Stomach (tissue), 9 donors: Measurements from ENCODE around the gene LMNB1. TPM values are rescaled to one million over a fixed set of nuclear protein-coding genes. Genes with fewer than 3 reads are reported as not detected.
"Not testable (repeated sequence)": the region's sequence is repeated elsewhere in the genome, so short reads cannot be mapped to it uniquely, and the experiment has no call there.

Experiments
- DNase-seq, 2 donors: peaks; one replicate each; pipeline versions ENCODE4 v3.0.0 to v3.0.0-alpha.2; 2013 to 2019
- H3K27ac ChIP-seq, 5 donors: fragments of 200-600 bp in 4 of 5; sonication (generic) in 4 of 5; one replicate each; pipeline ENCODE4 v1.5.1; 2013 to 2019; ENCODE audit warnings: mild to moderate bottlenecking in 1 of 5, moderate library complexity in 1 of 5
- H3K27me3 ChIP-seq, 3 donors: fragments of 200-600 bp; sonication (generic); one replicate each; pipeline ENCODE4 v1.5.1; 2017 to 2019; ENCODE audit warnings: mixed run types in 1 of 3
- H3K36me3 ChIP-seq, 4 donors: fragments of 200-600 bp; sonication (generic); 1 replicate in 3 of 4; 2 replicates in 1 of 4; pipeline ENCODE4 v1.5.1; 2016 to 2019
- H3K4me1 ChIP-seq, 4 donors: fragments of 200-600 bp; sonication (generic); one replicate each; pipeline ENCODE4 v1.5.1; 2016 to 2019
- H3K4me3 ChIP-seq, 4 donors: fragments of 200-600 bp; sonication (generic) in 3 of 4; one replicate each; pipeline ENCODE4 v1.5.1; 2016 to 2019; ENCODE audit warnings: mild to moderate bottlenecking in 1 of 4
- H3K9me3 ChIP-seq, 4 donors: fragments of 200-600 bp; sonication (generic); one replicate each; pipeline ENCODE4 v1.5.1; 2016 to 2019
- EP300 ChIP-seq: sonication (generic); formaldehyde crosslinking; IDR thresholded peaks from one replicate; pipeline ENCODE4 v1.6.1; 2017; ENCODE audit warnings: antibody characterized with exemption
- POLR2A ChIP-seq, 4 donors: fragments of 450-650 bp; IDR thresholded peaks; one replicate each; pipeline ENCODE4 v1.6.1; 2016; ENCODE audit warnings: antibody characterized with exemption in 4 of 4, control low read depth in 2 of 4, mild to moderate bottlenecking in 1 of 4, moderate library complexity in 1 of 4
- POLR2AphosphoS5 ChIP-seq, 3 donors: sonication (generic); formaldehyde crosslinking; IDR thresholded peaks; one replicate each; pipeline ENCODE4 v1.6.1; 2016; ENCODE audit warnings: antibody characterized with exemption in 3 of 3
- WGBS, 5 donors: extraction: QIAGEN DNeasy Blood & Tissue Kit in 3 of 5; methylation state at CpG; one replicate each; pipeline versions ENCODE4 v1.1.5 to v1.1.7; 2013 to 2018; 5-methylcytosine and 5-hydroxymethylcytosine counted together
- intact Hi-C: fragments of 100-400 bp; cut with DNase I; formaldehyde crosslinking; loops from one replicate; pipeline ENCODE4 v1.15.1; 2023; ENCODE audit warnings: low total_unique reads
- polyA plus RNA-seq, 3 donors: library from polyadenylated mRNA; stranded (reverse); fragments of 200-250 nt; gene quantifications; one replicate each; pipeline ENCODE4 v1.2.3, GENCODE V29; 2013
- total RNA-seq, 5 donors: library from RNA; depleted of rRNA; stranded (reverse); fragments of >200 nt; gene quantifications; one replicate each; pipeline versions ENCODE4 v1.1.0 to v1.2.3, GENCODE V29; 2014 to 2016
- TF ChIP-seq, protein P1 (sequence below), 7 experiments: fragments of 450-650 bp in 4 of 7; fragments of 200-600 bp in 3 of 7; sonication (generic) in 3 of 7; IDR thresholded peaks; one replicate each; pipeline ENCODE4 v1.5.1; 2016 to 2019; ENCODE audit warnings: antibody characterized with exemption in 7 of 7, control low read depth in 2 of 7, mild to moderate bottlenecking in 1 of 7
- donor health status: healthy with polysubstance abuse.
- donor health status: Bipolar disorder and iron deficiency.
- donor health status: healthy.

Gene LMNB1
- total and polyA plus RNA-seq, 8 donors: 7.6 to 167 (median 9.9) TPM

DNA sequence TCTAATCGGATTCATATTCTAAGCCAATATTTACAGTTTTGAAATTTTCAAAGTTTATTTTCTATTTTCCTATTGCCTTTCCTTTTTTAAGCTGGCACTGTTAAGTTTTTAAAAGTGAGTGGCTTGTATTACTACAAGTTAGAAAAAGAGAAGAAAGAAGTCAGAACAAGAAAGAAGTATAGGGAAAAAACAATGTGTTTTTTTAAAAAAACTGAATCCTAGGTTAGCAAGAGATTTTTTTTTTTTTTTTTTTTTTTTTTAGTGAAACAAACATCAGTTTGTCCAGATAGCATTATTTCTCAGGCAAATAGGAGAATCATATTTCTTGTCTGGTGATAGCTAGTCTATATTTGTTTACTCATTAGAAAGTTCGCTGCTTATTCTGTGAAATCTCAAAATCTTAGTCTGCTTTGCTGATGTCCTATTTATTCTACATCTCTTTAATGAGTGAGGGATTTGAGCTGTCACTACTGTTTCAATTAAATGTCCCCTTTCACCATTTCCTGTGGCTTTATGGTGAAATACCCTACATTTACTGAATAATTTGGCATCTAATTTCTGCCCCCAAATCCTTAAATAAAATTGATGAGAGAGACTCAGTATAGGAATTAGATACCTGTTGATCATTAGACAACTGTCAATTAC, 19.1 kb upstream of the LMNB1 start:
- Histone ChIP-seq H3K4me3 (no peak overlapping the region), H3K36me3 (no peaks in the 10 kb centered on the region)
- no peak for DNase-seq

DNA sequence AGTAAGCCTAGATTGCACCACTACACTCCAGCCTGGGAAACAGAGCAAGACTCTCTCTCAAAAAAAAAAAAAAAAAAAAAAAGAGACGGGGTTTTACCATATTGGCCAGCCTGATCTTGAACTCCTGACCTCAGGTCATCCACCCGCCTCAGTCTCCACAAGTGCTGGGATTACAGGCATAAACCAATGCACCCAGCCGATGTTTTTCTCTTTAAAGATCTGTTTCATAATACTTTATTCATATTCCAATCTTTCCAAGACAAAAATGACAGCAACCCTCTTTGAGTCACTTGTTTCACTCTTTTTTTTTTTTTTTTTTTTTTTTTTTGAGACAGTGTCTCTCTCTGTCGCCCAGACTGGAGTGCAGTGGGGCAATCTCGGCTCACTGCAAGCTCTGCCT, 13.6 kb upstream of the LMNB1 start:
- Histone ChIP-seq H3K4me1 (peaks cover 0 to 16% (median 0%) of the 10 kb centered on the region in 4 donors), H3K27me3 (no peaks in the 10 kb centered on the region), H3K9me3 (no peaks in the 10 kb centered on the region), H3K27ac (no peak overlapping the region), H3K4me3 (no peak overlapping the region), H3K36me3 (no peaks in the 10 kb centered on the region)
- TF ChIP-seq, protein P1, sequence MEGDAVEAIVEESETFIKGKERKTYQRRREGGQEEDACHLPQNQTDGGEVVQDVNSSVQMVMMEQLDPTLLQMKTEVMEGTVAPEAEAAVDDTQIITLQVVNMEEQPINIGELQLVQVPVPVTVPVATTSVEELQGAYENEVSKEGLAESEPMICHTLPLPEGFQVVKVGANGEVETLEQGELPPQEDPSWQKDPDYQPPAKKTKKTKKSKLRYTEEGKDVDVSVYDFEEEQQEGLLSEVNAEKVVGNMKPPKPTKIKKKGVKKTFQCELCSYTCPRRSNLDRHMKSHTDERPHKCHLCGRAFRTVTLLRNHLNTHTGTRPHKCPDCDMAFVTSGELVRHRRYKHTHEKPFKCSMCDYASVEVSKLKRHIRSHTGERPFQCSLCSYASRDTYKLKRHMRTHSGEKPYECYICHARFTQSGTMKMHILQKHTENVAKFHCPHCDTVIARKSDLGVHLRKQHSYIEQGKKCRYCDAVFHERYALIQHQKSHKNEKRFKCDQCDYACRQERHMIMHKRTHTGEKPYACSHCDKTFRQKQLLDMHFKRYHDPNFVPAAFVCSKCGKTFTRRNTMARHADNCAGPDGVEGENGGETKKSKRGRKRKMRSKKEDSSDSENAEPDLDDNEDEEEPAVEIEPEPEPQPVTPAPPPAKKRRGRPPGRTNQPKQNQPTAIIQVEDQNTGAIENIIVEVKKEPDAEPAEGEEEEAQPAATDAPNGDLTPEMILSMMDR (IDR thresholded peaks at IDR 0.05): no peak
- TF ChIP-seq POLR2A (IDR thresholded peaks at IDR 0.05) (no peak), EP300 (no peak), POLR2AphosphoS5 (IDR thresholded peaks at IDR 0.05) (no peak)
- 74 to 88% (median 81%) methylated on average over 4 to 5 of the region's 5 CpGs for WGBS, 5 donors
- DNase-seq: no peak
- intact Hi-C loops: no loop called here

More for the DNA sequence above, 19.1 kb upstream of the LMNB1 start:
- Histone ChIP-seq H3K9me3 (no peaks in the 10 kb centered on the region), H3K27me3 (no peaks in the 10 kb centered on the region), H3K27ac (peak overlapping the region in 1 of 5 donors; percentile 71), H3K4me1 (peaks cover 0 to 19% (median 0%) of the 10 kb centered on the region in 4 donors)
- intact Hi-C loops: no loop called here
- 34 to 56% (median 47%) methylated on average over 2 of the region's 2 CpGs for WGBS, 5 donors
- TF ChIP-seq POLR2AphosphoS5 (IDR thresholded peaks at IDR 0.05) (no peak), POLR2A (IDR thresholded peaks at IDR 0.05) (no peak), EP300 (no peak)
- TF ChIP-seq, protein P1 (IDR thresholded peaks at IDR 0.05): no peak

DNA sequence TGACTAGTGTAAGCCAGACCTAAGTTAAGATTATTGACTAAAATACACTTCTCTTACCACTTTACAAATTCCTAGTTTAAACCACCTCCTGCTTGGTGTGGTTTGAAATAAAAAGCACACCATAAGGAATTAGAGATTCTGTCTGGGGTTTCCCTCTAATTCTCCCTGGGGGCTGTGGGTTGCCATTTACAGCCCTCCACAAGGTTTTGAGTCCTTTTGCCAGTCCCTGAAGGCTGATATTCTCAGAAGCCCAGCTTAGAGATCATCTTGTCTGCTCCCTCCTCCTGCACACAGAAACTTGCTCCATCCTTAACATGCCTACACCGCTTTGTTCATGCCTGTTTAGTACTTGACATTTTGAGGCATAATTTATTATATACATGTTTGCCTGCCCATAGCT, 7.2 kb upstream of the LMNB1 start:
- TF ChIP-seq, protein P1 (IDR thresholded peaks at IDR 0.05): no peak
- 92 to 96% (median 93%) methylated on average over 1 of the region's 1 CpG for WGBS, 5 donors
- no peaks in the 10 kb centered on the region for H3K27me3 ChIP-seq
- H3K9me3 ChIP-seq: no peaks in the 10 kb centered on the region
- H3K4me3 ChIP-seq: no peak overlapping the region
- H3K27ac ChIP-seq: no peak overlapping the region
- no peaks in the 10 kb centered on the region for H3K36me3 ChIP-seq
- H3K4me1 ChIP-seq: no peaks in the 10 kb centered on the region
- intact Hi-C loops: no loop called here
- no peak for DNase-seq

DNA sequence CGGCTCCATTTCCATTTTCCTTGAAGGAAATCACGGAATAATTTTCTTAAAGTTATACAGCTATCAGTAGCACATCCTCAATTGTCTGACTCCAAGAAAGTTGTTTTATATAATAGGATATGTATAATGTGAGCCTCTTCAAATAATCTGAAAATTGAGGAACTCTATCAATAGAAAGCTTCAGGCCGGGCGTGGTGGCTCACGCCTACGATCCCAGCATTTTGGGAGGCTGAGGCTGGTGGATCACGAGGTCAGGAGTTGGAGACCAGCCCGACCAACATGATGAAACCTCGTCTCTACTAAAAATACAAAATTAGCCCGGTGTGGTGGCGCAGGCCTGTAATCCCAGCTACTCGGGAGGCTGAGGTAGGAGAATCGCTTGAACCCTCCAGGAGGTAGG, 3.4 kb upstream of the LMNB1 start:
- H3K4me3 ChIP-seq, H3K27me3 ChIP-seq, intact Hi-C loops, H3K9me3 ChIP-seq, DNase-seq, H3K27ac ChIP-seq, H3K36me3 ChIP-seq: not testable (repeated sequence)
- peaks cover 2 to 31% (median 20%) of the 10 kb centered on the region in 4 donors for H3K4me1 ChIP-seq
- 91 to 95% (median 94%) methylated on average over 13 of the region's 13 CpGs for WGBS, 5 donors

DNA sequence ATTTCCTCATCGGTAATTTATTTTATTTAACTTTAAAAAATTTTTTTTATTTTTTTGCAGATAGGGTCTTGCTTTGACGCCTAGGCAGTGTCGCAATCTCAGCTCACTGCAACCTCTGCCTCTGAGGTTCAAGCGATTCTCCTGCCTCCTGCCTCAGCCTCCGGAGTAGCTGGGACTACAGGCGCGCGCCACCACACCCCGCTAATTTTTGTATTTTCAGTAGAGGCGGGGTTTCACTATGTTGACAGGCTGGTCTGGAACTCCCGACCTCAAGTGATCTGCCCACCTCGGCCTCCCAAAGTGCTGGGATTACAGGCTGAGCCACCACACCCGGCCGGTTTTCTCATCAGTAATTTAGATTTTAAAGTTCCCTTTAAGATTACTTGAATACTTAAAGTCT, 2.3 kb upstream of the LMNB1 start:
- WGBS, 5 donors: 89 to 96% (median 94%) methylated on average over 14 of the region's 14 CpGs
- DNase-seq, H3K9me3 ChIP-seq, H3K4me3 ChIP-seq, H3K27me3 ChIP-seq, intact Hi-C loops, H3K27ac ChIP-seq, H3K36me3 ChIP-seq: not testable (repeated sequence)
- peaks cover 6 to 36% (median 29%) of the 10 kb centered on the region in 4 donors for H3K4me1 ChIP-seq
